Hippocampal formation (tissue), 2 donors: Measurements from ENCODE around the gene FGF19.
"Not testable (repeated sequence)": the region's sequence is repeated elsewhere in the genome, so short reads cannot be mapped to it uniquely, and the experiment has no call there.

Source experiments
- DNase-seq, 2 donors: peaks; one replicate each; lab custom pipeline; 2025; lab: John Stamatoyannopoulos, UW

FGF19 gene

DNA sequence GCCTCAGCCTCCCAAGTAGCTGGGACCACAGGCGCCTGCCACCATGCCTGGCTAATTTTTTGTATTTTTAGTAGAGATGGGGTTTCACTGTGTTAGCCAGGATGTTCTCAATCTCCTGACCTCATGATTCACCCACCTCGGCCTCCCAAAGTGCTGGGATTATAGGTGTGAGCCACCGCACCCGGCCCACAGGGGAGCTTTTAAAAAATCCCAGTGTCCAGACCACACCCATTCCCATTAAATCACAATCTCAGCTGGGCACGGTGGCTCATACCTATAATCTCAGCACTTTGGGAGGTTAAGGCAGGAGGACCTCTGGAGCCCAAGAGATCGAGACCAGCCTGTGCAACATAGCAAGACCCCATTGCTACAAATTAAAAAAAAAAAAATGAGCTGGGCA lies 7.8 kb downstream of the FGF19 start:
- not testable (repeated sequence) for DNase-seq

DNA sequence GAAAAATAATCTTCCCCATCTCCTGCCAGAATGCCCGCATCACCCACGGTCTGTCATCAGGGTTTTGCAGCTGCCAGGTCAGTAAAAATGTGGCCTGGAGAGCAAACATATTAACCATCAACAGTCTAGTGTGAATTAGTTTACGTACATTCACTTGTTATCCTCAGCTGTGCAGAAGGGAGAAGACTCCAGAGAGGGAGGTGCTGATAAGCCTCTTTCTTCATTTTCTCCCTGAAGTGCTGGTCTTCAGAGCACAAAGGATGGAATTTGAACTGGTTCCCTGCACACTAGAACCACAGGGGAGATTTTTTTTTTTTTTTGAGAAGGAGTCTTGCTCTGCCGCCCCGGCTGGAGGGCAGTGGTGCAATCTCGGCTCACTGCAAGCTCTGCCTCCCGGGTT lies 8.2 kb downstream of the FGF19 start:
- no peak for DNase-seq

DNA sequence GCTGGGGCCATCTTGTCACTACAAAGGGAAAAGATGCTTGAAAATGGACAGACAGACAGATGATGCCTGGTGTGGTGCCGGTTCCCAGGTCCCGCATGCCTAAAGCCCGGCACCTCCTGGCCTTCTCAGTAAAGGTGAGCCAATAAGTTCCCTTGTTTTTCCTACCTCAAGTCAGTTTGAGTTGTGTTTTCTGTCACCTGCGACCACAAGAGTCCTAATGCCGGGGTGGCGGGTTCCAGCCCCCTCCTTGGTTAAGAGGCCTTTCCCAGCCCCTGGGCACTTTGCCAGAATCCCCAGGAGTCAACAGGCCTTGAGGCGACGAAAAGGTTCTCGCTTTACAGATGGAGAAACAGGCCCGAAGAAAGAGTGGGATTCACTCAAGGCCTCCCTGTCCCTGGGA lies 9.0 kb downstream of the FGF19 start:
- DNase-seq = no peak

DNA sequence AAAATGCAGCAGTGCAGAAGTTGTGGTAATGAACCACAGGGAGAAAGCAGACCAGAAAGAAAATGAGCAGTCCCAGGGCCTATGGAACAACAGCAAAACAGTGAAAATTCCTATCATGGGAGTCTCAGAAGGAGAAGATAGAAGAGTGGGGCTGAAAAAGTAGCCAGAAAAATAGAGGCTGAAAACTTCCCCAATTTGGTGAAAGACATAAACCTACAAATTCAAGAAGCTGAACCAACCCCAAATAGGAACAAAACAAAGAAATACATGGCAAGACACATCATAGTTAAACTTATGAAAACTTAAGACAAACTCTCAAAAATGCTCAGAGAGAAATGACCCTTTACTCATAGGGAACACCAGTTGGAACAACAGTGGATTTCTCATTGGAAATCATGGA lies 11.4 kb downstream of the FGF19 start:
- no peak for DNase-seq

DNA sequence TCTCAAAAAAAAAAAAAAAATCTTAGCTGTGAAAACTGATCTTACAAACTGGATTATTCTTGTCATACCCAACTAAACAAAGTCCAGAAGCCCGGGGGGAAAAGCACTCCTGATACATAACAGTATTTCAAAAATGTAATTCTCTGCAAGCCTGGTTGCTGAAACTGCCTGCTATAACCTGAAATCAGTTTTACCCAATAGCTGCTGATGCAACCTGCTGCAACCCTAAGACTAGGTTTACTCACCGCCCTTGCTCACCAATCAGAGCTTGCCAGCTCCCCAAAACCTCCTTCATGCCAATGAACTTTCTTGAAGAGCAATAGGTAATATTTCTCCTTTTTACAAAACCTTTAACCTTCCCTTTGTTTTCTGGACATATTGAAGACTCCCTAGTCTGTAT lies 12.4 kb downstream of the FGF19 start:
- DNase-seq = no peak

DNA sequence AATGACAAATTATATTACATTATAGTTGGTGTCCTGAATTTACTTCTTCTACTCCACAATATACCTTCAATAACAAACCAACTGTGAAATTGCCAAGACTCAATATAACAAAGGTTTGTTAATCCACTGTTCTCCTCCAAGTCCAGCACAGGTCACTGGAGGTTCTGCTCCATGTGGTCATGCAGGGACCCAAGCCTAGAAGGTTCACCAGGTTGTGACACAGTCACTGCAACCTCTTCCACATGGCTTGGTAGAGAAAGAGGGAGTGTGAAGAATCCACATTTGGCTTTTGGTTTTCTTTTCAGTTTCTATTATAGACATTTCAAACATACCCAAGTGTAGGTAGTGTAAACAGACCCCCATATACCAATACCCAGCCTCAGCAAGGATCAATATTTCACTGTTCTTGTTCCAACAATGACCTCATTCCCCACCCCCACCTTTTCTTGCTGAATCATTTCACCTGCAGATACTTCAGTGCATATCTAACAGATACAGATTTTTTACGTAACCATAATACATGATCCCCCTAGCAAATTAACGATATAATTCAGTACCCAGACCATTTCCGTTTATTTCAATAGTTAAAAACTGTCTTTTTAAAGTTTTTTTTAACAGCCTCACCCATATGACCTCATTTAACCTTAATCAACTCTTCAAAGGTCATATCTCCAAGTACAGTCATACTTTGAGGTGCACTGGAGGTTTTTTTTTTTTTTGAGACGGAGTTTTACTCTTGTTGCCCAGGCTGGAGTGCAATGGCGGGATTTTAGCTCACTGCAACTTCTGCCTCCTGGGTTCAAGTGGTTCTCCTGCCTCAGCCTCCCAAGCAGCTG lies 14.1 kb downstream of the FGF19 start:
- no peak for DNase-seq

DNA sequence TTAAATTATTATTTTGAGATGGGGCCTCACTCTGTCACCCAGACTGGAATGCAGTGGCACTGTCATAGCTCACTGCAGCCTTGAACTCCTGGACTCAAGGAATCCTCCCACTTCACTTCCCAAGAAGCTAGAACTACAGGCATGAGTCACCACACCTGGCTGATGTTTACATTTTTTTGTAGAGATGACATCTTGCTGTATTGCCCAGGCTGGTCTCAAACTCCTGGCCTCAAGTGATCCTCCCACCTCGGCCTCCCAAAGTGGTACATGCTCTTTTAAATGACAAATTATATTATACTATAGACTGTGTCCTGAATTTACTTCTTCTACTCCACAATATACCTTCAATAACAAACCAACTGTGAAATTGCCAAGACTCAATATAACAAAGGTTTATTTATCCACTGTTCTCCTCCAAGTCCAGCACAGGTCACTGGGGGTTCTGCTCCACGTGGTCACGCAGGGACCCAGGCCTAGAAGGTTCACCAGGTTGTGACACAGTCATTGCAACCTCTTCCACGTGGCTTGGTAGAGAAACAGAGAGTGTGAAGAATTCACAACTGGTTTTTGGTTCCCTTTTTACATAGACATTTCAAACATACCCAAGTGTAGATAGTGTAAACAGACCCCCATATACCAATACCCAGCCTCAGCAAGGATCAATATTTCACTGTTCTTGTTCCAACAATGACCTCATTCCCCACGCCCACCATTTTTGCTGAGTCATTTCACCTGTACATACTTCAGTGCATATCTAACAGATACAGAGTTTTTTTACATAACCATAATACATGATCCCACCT lies 15.7 kb downstream of the FGF19 start:
- not testable (repeated sequence) for DNase-seq

DNA sequence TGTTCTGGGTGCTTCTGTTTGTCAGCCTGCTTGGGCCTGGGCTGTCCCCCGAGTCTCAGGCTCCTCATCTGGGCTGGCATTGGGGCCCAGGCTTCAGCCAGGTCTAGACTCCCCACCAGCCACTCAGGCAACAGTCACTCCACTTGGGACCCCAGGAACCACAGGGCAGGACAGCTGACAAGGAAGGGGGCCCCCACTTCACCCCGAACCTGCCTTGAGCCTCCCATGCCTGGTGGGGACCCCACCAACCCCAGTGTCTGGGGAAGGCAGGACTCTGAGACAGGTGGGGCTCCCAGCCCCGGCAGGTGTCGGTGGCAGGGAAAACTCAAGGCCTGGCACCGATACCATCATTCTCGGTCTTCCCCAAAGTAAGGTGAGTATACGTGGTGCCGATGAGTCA lies 17.0 kb downstream of the FGF19 start:
- no peak for DNase-seq

DNA sequence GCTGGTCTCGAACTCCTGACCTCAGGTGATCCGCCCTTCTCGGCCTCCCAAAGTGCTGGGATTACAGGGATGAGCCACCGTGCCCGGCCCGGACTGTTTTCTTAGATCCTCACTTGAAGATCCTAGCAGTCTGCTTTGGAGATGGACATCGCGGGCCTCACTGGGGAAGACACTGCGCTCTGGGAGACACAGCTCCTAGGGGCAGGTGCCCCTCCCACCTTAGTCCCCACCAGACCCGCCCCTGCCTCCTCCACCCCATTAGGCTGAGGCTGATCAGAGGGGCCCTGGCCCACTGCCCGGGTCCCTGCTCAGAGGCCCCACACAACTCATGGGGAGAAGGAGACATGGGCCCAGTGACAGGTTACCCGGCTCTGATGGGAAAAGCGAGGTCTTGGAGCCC lies 17.4 kb downstream of the FGF19 start:
- DNase-seq = no peak

DNA sequence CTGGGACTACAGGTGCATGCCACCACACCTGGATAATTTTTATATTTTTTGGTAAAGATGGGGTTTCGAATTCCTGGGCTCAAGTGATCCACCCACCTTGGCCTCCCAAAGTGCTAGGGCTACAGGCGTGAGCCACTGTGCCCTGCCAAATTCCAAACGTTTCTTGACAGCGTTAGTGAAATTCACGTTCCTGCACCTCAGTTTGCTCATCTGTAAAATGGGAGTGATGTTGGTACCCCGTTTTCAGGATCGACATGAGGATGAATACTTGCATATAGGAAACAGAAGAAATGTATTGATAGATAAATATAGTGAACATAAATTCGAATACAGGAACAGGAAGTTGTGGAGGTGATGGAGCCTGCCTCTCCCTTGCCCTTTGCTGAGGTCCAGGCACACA lies 18.5 kb downstream of the FGF19 start:
- no peak for DNase-seq

DNA sequence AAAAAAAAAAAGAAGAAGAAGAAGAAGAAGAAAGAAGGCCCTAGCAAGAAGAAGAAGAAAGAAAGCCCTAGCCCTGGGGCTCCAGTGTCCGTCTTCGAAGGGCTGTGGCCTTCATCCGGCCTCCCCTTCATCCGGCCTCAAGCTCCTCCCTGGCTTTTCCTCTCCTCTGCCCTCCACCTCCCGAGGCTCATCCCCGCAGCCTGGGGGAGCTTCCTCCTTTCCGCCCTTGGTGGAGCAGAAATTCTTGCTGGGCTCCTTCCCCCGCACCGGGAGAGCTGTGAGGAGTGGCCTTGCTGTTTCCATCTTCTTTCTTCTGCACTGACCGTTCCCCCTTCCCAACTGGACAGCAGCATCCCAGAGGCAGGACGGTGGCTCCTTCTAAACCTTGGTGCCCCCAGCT lies 19.2 kb downstream of the FGF19 start:
- no peak for DNase-seq

DNA sequence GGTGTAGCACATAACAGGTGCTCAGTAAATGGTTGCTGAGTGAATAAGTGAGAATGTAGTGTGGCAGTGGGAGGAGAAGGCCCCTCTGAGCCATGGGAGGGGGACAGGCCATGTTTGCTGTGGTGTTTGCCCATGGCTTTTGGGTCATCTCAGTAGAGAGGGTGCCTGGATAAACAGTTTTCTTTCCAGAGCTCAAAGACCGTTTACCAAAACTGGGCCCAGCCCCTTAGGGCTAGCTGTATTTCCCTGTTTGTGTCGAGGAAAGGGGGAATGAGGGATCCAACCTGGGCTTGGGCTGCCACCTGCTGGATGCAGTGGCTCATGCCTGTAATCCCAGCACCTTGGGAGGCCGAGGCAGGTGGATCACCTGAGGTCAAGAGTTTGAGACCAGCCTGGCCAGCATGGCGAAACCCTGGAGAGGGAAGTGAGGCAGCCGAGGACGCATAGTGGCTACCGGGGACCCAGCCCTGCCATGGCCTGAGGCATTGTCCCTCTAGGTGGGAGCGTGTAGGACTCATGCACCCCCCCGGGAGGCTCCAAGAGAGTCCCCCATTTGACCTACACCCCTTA lies 20.0 kb downstream of the FGF19 start:
- no peak for DNase-seq

DNA sequence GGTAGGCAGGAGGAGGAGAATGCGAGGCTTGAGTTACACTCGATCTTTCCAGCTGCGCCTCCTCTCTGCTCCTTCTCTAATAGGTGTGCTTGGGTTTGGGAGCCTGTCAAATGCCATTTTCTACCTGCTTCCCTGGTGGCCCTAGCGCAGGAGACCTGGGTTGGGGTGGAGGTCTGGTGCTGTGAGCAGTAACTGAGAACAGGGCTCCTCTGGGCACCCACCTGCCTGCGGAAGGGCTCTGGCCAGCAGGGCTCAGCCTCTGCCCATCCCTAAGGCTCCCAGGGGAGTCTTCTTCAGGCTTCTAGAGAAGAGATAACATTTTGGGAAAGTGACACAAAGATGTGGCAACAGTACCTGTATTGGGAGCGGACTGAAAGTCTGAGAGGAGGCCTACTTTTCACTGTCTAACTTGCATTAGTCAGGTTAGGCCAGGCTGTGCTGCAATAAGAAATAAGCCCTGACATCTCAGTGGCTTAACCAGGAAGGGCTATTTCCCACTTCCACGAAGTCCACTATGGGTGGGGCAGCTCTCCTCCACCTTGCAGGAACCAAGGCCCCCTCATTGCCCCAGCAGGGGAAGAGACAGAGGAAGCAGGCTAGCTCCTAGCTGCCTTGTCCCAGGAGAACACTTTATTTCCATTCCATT lies 21.0 kb downstream of the FGF19 start:
- DNase-seq = no peak

DNA sequence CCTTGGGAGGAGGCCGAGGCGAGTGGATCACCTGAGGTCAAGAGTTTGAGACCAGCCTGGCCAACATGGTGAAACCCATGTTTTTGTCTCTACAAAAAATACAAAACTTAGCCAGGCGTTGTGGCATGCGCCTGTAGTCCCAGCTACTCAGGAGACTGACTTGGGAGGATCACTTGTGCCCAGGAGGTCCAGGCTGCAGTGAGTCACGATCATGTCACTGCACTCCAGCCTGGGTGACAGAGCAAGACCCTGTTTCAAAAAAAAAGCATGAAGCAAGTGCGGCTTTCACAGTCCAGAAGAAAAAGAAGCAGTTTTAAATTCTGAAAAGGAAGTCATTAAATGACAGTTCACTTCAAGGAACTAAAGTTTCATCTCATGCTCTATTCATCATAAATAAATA lies 21.6 kb downstream of the FGF19 start:
- DNase-seq = no peak

DNA sequence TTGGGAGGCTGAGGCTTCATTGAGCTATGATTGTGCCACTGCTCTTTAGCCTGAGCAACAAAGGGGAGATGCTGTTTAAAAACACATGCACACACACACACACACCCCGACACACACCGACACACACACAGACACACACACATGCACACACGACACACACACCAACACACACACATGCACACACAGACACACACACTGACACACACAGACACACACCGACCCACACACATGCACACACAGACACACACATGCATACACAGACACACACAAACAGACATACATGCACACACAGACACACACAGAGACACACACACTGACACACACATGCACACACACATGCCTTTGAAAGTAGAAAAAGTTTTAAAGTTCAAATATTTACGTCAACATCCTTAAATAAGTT lies 23.1 kb downstream of the FGF19 start:
- no peak for DNase-seq

DNA sequence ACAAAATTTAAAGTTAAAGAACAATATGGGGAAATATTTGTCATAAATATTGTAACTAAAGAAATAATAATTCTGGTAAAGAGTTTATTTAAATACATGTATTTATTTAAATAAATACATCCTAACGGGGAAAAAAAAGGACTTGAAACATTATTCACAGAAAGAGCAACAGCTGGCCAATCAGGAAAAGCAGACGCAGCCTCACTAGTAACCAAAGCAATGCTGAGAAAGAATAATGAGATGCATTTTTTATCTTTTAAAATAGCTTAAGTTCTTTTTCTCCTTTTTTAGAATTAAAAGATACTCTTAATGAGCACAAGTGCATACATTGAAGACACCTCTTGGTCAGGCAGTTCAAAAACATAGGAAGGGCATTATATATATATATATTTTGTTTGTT lies 26.1 kb downstream of the FGF19 start:
- DNase-seq = no peak

DNA sequence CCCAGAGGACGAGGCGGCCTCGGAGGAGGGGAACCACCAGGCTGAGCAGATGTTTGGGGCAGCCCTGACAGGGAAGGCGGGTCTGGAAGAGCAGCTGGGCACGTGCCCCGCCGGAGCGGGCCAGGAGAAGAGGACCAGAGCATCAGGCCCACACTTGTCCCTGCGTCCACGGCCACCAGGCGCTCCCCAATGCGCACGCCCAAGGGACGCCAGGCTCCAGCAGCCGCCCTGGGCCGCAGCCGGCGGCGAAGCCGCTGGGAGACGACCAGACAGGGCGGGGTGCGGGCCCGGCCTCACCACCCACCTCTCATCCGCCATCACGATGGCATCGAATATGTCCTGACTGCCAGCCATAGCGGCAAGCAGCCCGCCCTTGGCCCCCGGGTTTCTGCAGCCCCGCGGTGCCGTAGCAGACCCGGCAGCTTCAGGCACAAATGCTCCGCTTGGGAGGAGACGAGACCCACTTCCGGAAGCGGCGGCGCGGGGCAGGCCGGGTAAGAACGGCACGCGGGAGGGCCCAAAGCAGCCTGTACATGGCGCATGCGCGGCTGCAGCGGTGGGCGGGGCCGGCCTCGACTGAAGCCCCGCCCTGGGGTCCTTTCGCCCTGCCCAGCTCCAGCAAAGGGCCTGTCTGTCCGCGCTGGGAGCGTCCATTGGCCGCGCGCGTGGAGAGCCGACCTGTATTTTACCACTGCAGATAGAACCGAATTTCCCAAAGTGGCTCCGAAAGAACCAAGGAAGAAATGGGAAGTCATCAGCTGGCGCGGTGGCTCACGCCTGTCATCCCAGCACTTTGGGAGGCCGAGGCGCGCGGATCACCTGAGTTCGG lies 28.7 kb downstream of the FGF19 start, which contains the start of gene LTO1:
TSS of gene LTO1 (minus strand) at position 468 of the 829 bp plus-strand sequence. CDS start at position 354, 114 bp downstream.
- DNase-seq = peak; percentile 92 to 94

DNA sequence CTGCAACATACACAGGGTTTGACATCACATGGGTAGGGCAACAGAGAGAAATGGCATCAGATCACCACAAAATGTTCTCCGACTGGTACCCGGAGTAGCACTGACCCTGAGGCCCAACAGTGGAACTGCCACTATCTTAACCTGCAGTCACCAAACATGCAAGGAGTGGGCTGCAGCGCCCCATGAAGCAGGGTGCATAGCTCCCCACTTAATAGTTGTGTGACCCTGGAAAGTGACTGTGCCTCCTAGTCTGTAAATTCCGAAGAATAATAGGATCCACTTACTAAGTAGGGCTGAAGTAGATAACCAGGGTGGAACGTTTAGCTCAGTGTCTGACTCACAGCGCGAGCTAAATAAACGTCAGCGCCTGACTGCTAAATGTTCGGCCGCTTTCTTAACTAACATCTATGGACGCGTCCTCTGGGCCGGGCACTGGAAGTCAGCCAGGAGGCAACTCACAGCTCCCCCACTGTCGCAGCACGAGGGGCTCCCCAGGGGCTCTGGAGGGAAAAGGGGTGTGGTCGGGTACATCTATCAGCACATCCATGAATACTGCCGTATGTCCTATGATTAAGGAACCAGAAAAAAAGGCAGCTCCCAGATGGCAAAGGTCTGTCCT lies 29.4 kb downstream of the FGF19 start:
- DNase-seq = no peak

DNA sequence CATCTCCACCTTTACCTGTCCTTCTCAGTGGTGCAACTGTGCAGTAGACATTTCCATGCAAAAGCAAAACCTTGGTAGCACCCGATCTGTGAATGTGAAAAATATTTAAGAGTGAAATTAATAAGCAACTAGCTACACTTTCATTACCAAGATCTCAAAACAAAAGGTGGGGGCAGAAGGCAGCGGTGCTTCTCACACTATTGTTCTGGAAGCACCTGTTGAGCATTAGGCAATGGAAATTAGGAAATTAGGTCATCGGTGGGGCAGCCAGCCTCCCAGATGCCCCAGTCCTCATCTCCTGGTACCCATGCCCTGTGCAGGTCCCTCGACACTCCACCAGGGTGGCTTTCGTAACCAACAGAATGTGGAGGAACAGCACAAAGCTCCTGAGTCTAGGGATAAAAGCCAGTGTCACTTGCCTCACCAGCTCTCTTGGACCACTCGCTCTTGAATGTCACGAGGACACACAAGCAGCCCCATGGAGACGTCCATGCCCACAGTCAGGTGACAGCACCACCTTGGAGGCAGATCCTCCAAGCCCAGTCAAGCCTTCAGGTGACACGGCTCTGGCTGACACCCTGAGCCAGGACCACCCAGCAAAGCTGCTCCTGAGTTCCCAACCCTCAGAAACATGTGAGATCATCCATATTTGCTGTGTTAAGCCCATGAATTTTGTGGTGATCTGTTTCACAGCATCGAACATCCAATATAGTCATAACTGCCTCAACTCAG lies 31.9 kb downstream of the FGF19 start:
- DNase-seq = no peak

DNA sequence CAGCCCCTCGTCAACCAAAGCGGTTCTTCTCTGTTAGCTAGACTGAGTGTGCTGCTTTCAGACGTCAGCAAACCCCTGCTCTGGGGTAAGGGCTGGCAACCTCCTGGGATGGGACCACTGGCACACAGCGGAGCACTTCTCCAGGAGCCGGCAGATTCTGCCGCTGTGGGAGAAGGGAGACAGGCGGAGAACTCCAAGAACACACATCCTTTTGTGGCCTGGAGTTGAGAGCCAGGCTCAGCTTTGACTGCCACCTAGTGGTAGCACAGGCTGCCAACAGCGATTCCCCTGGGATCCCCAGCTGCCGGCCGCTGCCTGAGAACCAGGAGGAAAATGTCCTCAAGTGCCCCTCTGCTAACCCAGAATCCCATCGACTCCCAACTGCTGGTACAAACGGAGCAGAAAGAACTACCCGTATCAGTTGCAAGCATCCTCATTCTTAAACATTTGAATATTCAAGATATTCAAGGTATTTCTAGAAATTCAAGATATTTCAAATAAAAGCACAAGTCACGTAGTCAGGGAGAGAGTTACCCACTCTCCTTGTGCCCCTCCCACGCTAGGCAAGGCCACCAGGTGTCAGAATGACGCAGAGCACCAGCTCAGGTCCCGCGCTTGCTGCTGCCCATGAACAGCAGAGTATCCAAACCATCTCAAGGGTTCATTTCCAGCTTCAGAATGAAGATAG lies 33.5 kb downstream of the FGF19 start:
- DNase-seq = peak; percentile 83 to 87
